Measurements from ENCODE around the gene TRIM73.
"Not testable (repeated sequence)": the region's sequence is repeated elsewhere in the genome, so short reads cannot be mapped to it uniquely, and the experiment has no call there.

Gene TRIM73

GRCh38 chr7:75395329-75395728 is at the start of gene TRIM73:
Gene TRIM73, plus strand, starts transcription at chr7:75395629. Its CDS starts 3,305 bp downstream, at chr7:75398934.
- not testable (repeated sequence) for H3K27ac ChIP-seq (ENCODE audit: low read depth, low read length); H3K27me3 ChIP-seq (ENCODE audit: control insufficient read depth in 1 of 2, insufficient read depth in 2 of 2, low read length in 2 of 2); H3K36me3 ChIP-seq (ENCODE audit: insufficient read depth, low read length); H3K9ac ChIP-seq (ENCODE audit: low read length); H3K4me1 ChIP-seq (ENCODE audit: insufficient read depth, low read length); H3K4me3 ChIP-seq (ENCODE audit: low read depth in 1 of 2, low read length in 2 of 2); H3K9me3 ChIP-seq (ENCODE audit: low read length)

GRCh38 chr7:75358671-75359541 is 36.5 kb upstream of the TRIM73 start:
- not testable (repeated sequence) for H3K9me3 ChIP-seq (ENCODE audit: low read length); H3K27ac ChIP-seq (ENCODE audit: low read depth, low read length); H3K4me1 ChIP-seq (ENCODE audit: insufficient read depth, low read length); H3K36me3 ChIP-seq (ENCODE audit: insufficient read depth, low read length); H3K9ac ChIP-seq (ENCODE audit: low read length); H3K4me3 ChIP-seq (ENCODE audit: low read depth in 1 of 2, low read length in 2 of 2); H3K27me3 ChIP-seq (ENCODE audit: control insufficient read depth in 1 of 2, insufficient read depth in 2 of 2, low read length in 2 of 2)

- not testable (repeated sequence) for H3K27ac ChIP-seq (ENCODE audit: low read depth, low read length); H3K36me3 ChIP-seq (ENCODE audit: insufficient read depth, low read length); H3K4me3 ChIP-seq (ENCODE audit: low read depth in 1 of 2, low read length in 2 of 2); H3K9ac ChIP-seq (ENCODE audit: low read length); H3K27me3 ChIP-seq (ENCODE audit: control insufficient read depth in 1 of 2, insufficient read depth in 2 of 2, low read length in 2 of 2); H3K4me1 ChIP-seq (ENCODE audit: insufficient read depth, low read length); H3K9me3 ChIP-seq (ENCODE audit: low read length)
These were observed 35.9 kb upstream of the TRIM73 start for GRCh38 chr7:75359542-75359848.

GRCh38 chr7:75364079-75364478 is 31.4 kb upstream of the TRIM73 start:
- H3K4me1 ChIP-seq (ENCODE audit: insufficient read depth, low read length); H3K36me3 ChIP-seq (ENCODE audit: insufficient read depth, low read length); H3K27ac ChIP-seq (ENCODE audit: low read depth, low read length); H3K4me3 ChIP-seq (ENCODE audit: low read depth in 1 of 2, low read length in 2 of 2); H3K27me3 ChIP-seq (ENCODE audit: control insufficient read depth in 1 of 2, insufficient read depth in 2 of 2, low read length in 2 of 2); H3K9me3 ChIP-seq (ENCODE audit: low read length); H3K9ac ChIP-seq (ENCODE audit: low read length): not testable (repeated sequence)

DNA sequence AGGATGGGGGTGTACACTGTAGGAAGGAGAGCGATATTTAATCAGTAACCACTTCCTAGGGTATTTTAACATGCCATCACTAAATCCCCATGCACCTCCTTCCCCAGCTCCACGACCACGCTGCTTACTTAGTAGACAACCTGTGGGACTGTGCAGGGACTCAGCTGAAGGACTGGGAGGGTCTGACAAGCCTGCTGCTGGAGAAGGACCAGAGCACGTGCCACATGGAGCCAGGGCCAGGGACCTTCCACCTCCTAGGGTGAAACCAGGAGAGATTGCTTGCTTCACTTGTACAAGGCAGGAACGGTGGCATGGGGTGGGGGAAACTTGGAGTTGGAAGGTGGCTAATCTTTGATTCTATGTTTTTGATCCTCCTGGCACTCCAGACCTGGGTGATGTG is 28.8 kb upstream of the TRIM73 start:
- H3K9ac ChIP-seq (ENCODE audit: low read length); H3K27me3 ChIP-seq (ENCODE audit: control insufficient read depth in 1 of 2, insufficient read depth in 2 of 2, low read length in 2 of 2); H3K27ac ChIP-seq (ENCODE audit: low read depth, low read length); H3K9me3 ChIP-seq (ENCODE audit: low read length); H3K36me3 ChIP-seq (ENCODE audit: insufficient read depth, low read length); H3K4me1 ChIP-seq (ENCODE audit: insufficient read depth, low read length); H3K4me3 ChIP-seq (ENCODE audit: low read depth in 1 of 2, low read length in 2 of 2): not testable (repeated sequence)

DNA sequence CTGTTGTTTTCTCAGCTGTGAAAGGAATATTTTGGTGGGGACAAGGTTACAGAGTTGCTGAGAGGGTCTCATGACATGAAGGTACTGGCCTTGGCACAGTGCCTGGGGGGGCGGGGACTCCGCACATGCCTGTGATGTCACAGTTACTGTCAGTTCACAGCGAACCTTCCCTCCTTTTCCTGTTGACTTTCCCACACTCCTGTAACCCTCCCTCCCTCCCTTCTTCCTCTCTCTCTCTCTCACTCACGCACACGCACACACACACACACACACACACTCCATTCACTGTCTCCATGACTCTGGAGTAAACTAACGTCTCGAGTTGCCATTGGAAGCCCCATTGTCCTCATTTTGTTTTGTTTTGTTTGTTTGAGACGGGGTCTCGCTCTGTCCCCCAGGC is 28.1 kb upstream of the TRIM73 start:
- not testable (repeated sequence) for H3K4me1 ChIP-seq (ENCODE audit: insufficient read depth, low read length); H3K9ac ChIP-seq (ENCODE audit: low read length); H3K36me3 ChIP-seq (ENCODE audit: insufficient read depth, low read length); H3K4me3 ChIP-seq (ENCODE audit: low read depth in 1 of 2, low read length in 2 of 2); H3K9me3 ChIP-seq (ENCODE audit: low read length); H3K27me3 ChIP-seq (ENCODE audit: control insufficient read depth in 1 of 2, insufficient read depth in 2 of 2, low read length in 2 of 2); H3K27ac ChIP-seq (ENCODE audit: low read depth, low read length)

- not testable (repeated sequence) for H3K27ac ChIP-seq (ENCODE audit: low read depth, low read length); H3K27me3 ChIP-seq (ENCODE audit: control insufficient read depth in 1 of 2, insufficient read depth in 2 of 2, low read length in 2 of 2); H3K4me3 ChIP-seq (ENCODE audit: low read depth in 1 of 2, low read length in 2 of 2); H3K9ac ChIP-seq (ENCODE audit: low read length); H3K4me1 ChIP-seq (ENCODE audit: insufficient read depth, low read length); H3K36me3 ChIP-seq (ENCODE audit: insufficient read depth, low read length); H3K9me3 ChIP-seq (ENCODE audit: low read length)
These were observed 21.3 kb upstream of the TRIM73 start for GRCh38 chr7:75374144-75374518.

GRCh38 chr7:75374519-75375317 is 20.7 kb upstream of the TRIM73 start:
- H3K4me1 ChIP-seq (ENCODE audit: insufficient read depth, low read length); H3K4me3 ChIP-seq (ENCODE audit: low read depth in 1 of 2, low read length in 2 of 2); H3K27me3 ChIP-seq (ENCODE audit: control insufficient read depth in 1 of 2, insufficient read depth in 2 of 2, low read length in 2 of 2); H3K36me3 ChIP-seq (ENCODE audit: insufficient read depth, low read length); H3K9ac ChIP-seq (ENCODE audit: low read length); H3K27ac ChIP-seq (ENCODE audit: low read depth, low read length); H3K9me3 ChIP-seq (ENCODE audit: low read length): not testable (repeated sequence)

DNA sequence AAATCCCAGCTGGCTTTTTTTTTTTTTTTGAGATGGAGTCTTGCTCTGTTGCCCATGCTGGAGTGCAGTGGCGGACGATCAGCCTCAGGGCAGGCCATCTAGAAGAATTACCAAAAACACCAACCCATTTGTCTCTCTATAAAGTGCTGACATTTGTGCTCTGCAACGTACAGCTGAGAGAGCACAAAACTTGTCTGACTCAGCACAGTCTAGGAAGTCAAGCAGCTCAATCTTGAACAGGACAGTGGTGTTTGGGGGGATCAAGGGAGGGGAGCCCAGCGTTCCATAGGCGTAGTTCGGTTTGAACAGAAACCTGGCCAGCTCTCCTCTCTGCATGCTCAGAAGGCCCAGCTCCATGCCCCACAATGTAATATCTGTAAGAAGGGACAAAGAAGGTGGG is 2.2 kb upstream of the TRIM73 start:
- H3K27me3 ChIP-seq (ENCODE audit: control insufficient read depth in 1 of 2, insufficient read depth in 2 of 2, low read length in 2 of 2); H3K4me3 ChIP-seq (ENCODE audit: low read depth in 1 of 2, low read length in 2 of 2); H3K36me3 ChIP-seq (ENCODE audit: insufficient read depth, low read length); H3K4me1 ChIP-seq (ENCODE audit: insufficient read depth, low read length); H3K9me3 ChIP-seq (ENCODE audit: low read length); H3K27ac ChIP-seq (ENCODE audit: low read depth, low read length); H3K9ac ChIP-seq (ENCODE audit: low read length): not testable (repeated sequence)

DNA sequence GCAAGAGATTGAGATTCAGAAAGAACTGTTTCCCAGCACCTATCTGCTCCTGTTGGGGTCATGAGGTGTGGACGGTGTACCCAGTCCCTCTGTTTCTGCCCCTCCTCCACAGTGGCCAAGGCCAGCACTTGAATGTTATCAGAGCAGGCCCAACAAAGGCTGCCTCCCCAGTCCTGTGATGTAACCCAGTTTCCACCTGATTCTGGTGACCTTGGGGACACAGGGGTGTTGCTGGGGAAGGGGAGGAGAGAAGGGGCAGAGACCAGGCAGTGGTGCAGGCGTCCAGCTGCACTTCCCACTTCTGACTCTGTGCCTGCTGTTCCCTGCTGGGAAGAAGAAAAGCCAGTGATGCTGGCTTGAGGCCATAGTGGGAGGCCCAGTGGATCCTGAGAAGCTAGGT is 2.4 kb downstream of the TRIM73 start:
- not testable (repeated sequence) for H3K9me3 ChIP-seq (ENCODE audit: low read length); H3K9ac ChIP-seq (ENCODE audit: low read length); H3K27me3 ChIP-seq (ENCODE audit: control insufficient read depth in 1 of 2, insufficient read depth in 2 of 2, low read length in 2 of 2); H3K36me3 ChIP-seq (ENCODE audit: insufficient read depth, low read length); H3K4me3 ChIP-seq (ENCODE audit: low read depth in 1 of 2, low read length in 2 of 2); H3K4me1 ChIP-seq (ENCODE audit: insufficient read depth, low read length); H3K27ac ChIP-seq (ENCODE audit: low read depth, low read length)

- H3K9me3 ChIP-seq (ENCODE audit: low read length); H3K4me3 ChIP-seq (ENCODE audit: low read depth in 1 of 2, low read length in 2 of 2); H3K27me3 ChIP-seq (ENCODE audit: control insufficient read depth in 1 of 2, insufficient read depth in 2 of 2, low read length in 2 of 2); H3K9ac ChIP-seq (ENCODE audit: low read length); H3K27ac ChIP-seq (ENCODE audit: low read depth, low read length); H3K36me3 ChIP-seq (ENCODE audit: insufficient read depth, low read length); H3K4me1 ChIP-seq (ENCODE audit: insufficient read depth, low read length): not testable (repeated sequence)
These were observed 3.6 kb downstream of the TRIM73 start for GRCh38 chr7:75398771-75399700.
